HEK293T (cell line): ENCODE results near the gene PRDM10.

Source experiments
- FOXK2 ChIP-seq: fragments of 450-650 bp; IDR thresholded peaks from 2 replicates; pipeline ENCODE4 v1.6.1; 2016; ENCODE audit warnings: mild to moderate bottlenecking
- SP1 ChIP-seq: fragments of 450-650 bp; IDR thresholded peaks from 2 replicates; pipeline ENCODE4 v1.6.1; 2017

DNA sequence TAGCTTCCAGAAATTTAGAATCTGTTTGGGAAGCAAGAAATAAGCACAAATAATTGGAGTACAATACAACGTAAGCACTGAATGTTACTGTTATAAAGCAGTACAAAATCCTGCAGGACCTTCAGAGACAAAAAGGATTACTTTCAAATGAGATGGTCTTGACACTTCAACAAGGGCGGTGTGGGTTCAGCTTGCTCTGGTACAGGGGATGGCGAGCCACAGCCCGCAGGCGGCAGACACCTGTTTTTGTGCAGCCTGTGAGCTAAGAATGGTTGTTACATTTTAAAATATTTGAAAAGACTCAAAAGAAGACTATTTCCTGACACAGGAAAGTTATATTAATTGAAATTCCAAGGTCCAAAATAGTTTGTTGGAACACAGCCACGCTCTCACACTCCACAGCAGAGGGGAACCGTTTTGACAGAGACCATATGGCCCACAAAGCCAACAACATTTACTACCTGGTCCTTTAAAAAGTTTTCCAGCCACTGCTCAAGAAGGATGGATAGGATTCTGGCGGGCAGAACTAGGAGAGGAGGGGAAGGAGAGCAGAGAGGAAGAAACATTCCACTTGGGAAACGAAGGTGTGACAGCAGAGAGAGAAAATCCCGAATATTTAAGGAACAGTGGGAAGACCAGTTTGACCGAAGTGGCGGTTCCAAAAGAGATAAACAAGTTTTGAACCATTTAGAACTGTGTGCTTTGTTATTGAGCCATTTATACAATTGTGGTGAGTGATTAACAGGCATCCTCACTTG is 6.3 kb downstream of the PRDM10 start:
- TF ChIP-seq SP1 (no peak), FOXK2 (no peak)
